Measurements from ENCODE around the gene STX1B.

The STX1B gene

DNA sequence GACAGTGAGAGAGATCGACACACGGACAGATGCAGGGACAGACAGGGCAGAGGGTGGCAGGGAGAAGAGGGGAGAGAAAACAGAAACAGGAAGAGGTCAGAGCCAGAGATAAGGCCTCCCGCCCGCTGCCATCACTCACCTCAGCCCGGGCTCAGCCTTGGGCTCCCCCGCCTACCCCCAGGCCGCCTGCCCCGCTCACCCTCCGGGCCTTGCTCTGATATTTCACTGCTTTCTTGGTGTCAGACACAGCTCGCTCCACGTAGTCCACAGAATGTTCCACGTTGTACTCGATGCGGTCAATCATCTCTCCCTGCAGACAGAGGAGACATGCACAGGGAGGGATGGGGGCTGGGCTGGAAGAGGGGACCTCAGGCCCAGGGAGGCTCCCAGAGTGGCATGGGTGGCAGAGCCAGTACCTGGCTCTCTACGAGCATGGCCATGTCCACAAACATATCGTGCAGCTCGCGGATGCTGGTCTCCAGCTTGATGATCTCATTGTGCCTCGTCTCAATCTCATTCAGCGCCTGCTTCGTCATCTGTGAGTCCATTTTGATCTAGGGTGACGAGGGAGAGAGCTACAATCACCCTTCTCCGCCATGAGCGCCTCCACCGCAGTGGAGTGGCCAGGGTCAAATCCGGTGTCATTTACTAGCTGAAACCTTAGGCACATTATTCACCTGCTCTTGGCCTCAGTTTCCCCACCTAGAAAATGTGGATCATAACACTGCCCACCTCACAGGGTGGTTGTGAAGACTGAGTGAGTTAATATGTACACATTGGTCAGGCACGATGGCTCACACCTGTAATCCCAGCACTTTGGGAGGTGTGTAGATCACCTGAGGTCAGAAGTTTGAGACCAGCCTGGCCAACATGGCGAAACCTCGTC lies 17.3 kb downstream of the STX1B start:
- DNase-seq: peak; percentile 33

DNA sequence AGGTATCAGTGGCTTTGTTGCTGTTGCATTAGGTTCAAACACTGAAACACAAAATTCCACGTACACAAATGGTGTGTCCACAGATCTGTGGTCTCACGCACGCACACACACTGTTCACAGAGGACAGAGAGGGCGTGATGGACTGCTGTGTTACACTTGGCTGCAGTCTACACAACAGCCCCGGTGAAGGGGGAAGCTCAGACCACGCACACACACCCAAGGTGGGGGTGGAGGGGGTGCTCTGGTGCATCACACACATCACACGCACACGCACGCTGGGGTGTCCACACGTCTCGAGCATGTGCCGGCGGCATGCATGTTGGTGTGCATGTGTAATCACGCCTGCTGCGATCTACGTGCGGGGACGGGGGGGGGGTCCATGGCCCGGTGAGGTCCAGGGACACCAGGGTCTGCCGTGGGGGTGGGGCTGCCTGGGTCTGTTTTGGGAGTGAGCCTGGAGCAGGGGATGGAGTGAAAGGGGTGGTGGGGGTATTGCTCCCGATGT lies 18.1 kb downstream of the STX1B start:
- no peak for DNase-seq

DNA sequence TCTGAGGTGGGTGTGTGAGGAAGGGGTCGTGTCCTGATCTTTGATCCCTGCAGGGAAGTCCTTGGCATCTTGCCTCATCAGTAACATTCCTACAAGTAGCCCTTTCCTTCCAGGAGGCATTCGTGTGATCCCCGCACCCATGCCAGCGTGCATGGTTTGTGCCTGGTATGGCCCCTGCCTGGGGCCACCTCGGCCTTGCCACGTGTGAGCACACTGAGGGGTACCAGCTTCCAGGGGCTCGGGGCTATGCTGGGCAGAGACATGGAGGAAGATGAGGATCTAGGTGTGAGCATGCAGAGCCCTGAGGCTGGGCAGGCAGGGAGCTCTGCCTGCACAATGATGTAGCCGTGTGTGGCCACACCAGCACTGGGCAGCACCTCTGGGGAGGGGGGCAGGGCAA lies 19.4 kb downstream of the STX1B start:
- DNase-seq: no peak

- no peak for DNase-seq
Measured at GRCh38 chr16:30990105-30990504, 20.3 kb downstream of the STX1B start.

DNA sequence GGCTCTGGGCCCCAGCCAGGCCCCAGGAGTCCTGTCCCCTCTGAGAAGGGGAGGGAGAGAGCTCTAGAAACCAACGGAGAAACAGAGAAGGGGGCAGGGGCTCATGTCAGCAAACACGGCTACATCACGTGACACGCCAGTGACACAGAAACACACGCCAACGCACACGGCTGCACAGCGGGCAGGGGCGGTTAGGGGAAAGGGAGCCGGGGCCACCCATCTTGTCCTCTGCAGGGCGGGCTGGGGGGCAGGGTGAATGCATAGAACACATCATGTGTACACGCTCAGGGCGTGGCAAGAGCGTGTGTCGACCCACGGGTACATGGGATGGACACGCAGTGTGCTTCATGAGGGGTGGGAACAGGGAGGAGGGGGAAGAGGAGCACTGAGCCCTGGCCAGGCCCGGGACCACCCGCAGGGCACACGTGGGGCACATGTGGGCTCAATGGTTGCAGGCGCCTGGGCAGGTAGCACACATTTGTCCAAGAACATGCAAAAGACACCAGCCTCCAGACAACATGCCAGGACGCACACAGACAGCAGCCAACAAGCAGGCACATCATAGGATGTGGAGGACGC lies 20.9 kb downstream of the STX1B start:
- DNase-seq: no peak

DNA sequence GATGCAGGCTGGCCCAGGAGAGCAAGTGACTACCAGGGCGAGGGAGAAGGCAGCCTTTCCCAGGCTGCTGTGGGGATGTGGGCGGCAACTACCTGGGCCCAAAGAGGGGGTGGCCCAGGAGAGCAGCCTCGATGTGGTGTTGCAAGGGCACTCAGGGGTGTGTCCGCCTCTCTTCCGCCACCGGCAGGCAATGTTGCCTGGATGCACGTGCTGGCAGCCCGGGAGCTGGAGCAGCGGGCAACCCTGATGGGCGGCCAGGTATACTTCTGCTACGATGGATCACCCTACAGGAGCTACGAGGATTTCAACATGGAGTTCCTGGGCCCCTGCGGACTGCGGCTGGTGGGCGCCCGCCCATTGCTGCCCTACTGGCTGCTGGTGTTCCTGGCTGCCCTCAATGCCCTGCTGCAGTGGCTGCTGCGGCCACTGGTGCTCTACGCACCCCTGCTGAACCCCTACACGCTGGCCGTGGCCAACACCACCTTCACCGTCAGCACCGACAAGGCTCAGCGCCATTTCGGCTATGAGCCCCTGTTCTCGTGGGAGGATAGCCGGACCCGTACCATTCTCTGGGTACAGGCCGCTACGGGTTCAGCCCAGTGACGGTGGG lies 22.8 kb downstream of the STX1B start:
- no peak for DNase-seq

- DNase-seq: no peak
Measured at GRCh38 chr16:30986129-30986991, 24.1 kb downstream of the STX1B start.

- DNase-seq: peak; percentile 91
Measured at GRCh38 chr16:30985401-30986128, 24.9 kb downstream of the STX1B start.

DNA sequence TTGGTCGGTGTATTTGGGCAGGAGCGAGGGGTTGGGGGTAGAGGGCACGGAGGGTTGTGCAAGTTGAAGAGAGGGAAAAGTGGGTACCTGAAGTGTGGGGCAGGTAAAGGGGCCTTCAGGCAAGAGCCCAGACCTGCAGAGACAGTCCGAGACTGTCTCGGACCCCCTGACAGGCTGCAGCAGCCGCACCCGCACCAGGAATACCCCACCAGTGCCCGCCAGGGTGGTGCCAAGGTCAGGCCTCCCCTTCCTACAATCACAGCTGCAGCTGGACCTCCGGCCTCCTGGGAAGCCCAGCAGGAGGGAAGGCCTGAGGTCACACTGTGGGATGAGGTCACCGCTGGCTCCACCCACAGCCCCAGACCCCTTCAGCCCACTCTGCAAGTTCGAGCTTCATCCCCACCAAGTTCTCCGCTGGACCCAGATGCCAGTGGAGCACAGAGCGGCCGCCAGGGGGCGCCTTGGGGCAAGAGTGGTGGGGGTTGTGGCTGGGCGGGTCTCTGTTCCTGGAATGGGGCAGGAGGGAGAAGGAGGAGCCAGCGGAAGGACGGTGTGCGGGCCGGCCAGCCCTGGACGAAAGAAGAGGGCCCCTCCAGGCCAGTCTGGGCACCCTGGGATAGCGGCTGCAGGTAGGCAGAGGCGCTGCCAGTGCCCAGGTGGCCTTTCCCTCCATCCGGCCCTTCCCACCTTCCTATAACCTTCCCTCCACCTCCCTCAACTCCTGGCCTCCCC lies 25.6 kb downstream of the STX1B start, which contains the start of gene HSD3B7:
HSD3B7 (plus strand) TSS at position 539 of the 732 bp plus-strand sequence. CDS start 452 bp downstream, outside the sequence.
- peak; percentile 88 for DNase-seq

DNA sequence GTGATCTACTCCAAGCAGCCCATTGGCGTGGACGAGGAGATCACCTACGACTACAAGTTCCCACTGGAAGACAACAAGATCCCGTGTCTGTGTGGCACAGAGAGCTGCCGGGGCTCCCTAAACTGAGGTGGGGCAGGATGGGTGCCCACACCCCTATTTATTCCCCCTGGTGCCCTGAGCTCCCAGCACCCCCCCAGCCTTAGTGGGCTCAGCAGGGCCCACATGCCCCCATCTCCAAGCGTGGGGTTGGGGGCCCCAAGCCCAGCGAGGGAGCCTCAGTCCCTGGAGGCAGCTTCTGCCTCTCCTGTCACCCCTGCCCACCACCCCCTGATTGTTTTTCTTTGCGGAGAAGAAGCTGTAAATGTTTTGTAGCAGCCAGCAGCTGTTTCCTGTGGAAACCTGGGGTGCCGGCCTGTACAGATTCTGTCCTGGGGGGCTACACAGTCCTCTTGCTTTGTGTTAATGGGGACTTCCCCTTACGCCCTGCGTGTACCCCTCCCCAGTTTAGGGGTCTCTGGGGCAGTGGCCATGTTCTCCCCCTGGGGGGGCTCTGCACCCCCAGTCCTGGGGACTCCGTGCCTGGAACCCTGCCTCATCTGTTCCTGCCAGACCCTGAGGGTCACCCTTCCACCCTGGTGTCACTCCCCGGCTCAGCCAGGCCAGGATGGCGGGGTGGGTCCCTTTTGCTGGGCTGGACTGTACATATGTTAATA lies 26.4 kb downstream of the STX1B start:
- DNase-seq: no peak

DNA sequence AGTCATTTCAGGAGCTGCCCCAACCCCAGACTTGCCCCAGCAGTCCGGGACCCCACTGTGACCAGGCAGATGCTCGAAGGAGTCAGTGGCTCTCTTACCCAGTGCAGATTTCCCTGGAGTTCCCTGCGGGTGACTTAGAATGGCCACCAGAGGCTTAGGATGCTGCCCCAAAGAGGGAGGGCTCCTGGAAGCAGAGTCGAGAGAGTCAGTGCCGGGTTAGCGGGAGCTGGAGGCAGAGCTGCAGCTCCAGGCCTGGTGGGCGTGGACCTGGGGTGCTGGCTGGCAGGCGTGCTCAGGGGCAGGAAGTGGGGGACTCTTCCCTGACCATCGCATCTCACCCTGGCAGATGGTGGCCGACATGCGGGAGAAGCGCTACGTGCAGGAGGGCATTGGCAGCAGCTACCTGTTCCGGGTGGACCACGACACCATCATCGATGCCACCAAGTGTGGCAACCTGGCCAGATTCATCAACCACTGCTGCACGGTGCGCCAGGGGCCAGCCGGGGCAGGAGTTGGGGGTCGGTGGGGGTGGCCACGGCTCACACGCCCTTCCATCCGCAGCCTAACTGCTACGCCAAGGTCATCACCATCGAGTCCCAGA lies 27.0 kb downstream of the STX1B start:
- DNase-seq: peak; percentile 23

DNA sequence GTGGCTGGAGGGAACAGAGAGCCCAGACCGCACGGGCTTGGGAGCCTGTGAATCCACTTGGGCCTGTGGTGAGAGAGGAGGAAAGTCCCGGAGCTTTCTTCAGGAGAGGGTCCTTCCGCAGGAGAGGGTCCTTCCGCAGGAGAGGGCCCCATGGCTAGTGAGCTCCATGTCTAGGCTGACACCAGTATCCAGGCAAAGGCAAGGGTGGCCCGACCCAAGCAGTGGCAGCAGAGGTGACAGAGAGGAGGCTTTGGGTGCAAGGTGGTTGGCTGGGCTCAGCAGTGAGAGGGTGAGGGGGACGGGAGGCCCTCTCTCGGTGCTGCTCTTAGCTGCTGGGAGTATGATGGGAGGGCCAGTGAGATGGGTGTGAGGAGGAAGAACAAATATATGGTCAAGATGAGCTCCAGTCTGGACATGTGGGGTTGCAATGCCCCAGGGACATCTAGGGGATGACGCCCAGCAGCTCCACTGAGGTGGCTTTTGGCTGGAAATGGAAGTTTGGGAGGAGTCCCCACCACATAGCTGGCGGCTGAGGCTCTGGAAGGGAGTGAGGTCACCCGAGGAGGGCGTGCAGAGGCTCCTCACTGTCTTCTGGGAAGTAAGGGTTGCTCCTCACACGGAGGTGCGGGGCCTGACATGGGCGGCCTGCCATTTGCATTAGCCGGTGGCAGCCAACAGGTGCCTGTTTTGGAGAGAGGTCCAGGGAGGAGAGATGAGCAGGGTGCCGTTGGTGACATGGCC lies 27.7 kb downstream of the STX1B start:
- DNase-seq: no peak

GRCh38 chr16:30980959-30981358 lies 29.5 kb downstream of the STX1B start:
- no peak for DNase-seq

- no peak for DNase-seq
Measured at GRCh38 chr16:30980434-30980833, 30.0 kb downstream of the STX1B start.

GRCh38 chr16:30980023-30980371 lies 30.4 kb downstream of the STX1B start:
- DNase-seq: no peak

DNA sequence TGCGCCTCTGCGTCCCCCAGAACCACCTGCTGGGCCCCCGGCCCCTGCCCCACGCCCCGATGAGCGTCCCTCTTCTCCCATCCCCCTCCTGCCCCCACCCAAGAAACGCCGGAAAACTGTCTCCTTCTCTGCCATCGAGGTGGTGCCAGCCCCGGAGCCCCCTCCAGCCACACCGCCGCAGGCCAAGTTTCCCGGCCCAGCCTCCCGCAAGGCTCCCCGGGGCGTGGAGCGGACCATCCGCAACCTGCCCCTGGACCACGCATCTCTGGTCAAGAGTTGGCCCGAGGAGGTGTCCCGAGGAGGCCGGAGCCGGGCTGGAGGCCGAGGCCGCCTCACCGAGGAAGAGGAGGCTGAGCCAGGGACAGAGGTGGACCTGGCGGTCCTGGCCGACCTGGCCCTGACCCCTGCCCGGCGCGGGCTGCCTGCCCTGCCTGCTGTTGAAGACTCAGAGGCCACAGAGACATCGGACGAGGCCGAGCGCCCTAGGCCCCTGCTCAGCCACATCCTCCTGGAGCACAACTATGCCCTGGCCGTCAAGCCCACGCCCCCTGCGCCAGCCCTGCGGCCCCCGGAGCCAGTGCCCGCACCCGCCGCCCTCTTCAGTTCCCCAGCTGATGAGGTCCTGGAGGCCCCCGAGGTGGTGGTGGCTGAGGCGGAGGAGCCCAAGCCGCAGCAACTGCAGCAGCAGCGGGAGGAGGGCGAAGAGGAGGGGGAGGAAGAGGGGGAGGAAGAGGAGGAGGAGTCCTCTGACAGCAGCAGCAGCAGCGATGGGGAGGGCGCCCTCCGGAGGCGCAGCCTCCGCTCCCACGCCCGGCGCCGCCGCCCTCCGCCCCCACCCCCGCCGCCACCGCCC lies 31.0 kb downstream of the STX1B start:
- DNase-seq: no peak

- DNase-seq: peak; percentile 38
Measured at GRCh38 chr16:30977502-30977901, 32.9 kb downstream of the STX1B start.

- no peak for DNase-seq
Measured at GRCh38 chr16:30976486-30976885, 34.0 kb downstream of the STX1B start.

DNA sequence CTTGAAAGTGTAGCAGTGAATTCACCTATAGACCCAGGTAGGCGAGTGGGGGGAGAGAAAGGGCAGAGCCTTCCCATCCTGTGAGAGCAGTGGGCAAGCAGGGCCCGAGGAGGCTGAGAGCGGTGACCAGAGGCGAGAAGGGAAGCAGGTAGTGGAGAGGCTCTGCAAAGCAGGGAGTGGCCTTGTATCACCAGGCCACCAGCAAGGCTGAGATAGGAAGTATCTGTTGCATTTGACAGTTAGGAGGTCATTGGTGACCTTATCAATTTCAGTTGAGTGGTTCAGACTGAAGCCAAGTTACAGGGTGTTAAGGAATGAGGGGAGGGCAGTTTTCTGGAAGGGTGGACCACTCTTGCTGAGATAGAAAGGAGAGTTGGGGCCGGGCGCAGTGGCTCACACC lies 36.1 kb downstream of the STX1B start:
- no peak for DNase-seq

All from DMS53 (cell line).